ENCODE measurements around the gene RETREG2. TPM values are rescaled to one million over a fixed set of nuclear protein-coding genes. Genes with fewer than 3 reads are reported as not detected.

The RETREG2 gene
- total and polyA plus RNA-seq, 7 donors, result 36.6 to 81.3 (median 43.5) TPM

- TF ChIP-seq EP300 (IDR thresholded peaks at IDR 0.05) (no peak), CTCF (IDR thresholded peaks at IDR 0.05) (peak in 3 of 4 experiments; percentile 39 to 66 (median 53)), POLR2A (IDR thresholded peaks at IDR 0.05) (no peak), POLR2AphosphoS5 (IDR thresholded peaks at IDR 0.05) (peak in 2 of 4 donors; percentile 15 to 57)
- no peaks in the 10 kb centered on the region for H3K9me3 ChIP-seq
- H3K4me3 ChIP-seq, result no peak overlapping the region
- intact Hi-C loops (cut with DNase I), result no loop called here
- DNase-seq, result peak; percentile 90
- no peaks in the 10 kb centered on the region for H3K27me3 ChIP-seq
- peaks cover 0 to 35% (median 22%) of the 10 kb centered on the region in 4 donors for H3K36me3 ChIP-seq
- 45 to 60% methylated on average over 6 of the region's 6 CpGs for WGBS, 2 donors
- peaks cover 0 to 29% (median 28%) of the 10 kb centered on the region in 4 donors for H3K4me1 ChIP-seq
- H3K27ac ChIP-seq, result peak overlapping the region; percentile 62 to 79 (median 70)
Observed at GRCh38 chr2:219171231-219171651, 6.8 kb upstream of the RETREG2 start.

- Histone ChIP-seq H3K4me3 (no peak overlapping the region), H3K27ac (peak overlapping the region; percentile 62 to 79 (median 70)), H3K4me1 (peaks cover 2 to 32% (median 28%) of the 10 kb centered on the region in 4 donors), H3K36me3 (peaks cover 0 to 35% (median 22%) of the 10 kb centered on the region in 4 donors), H3K9me3 (no peaks in the 10 kb centered on the region), H3K27me3 (no peaks in the 10 kb centered on the region)
- TF ChIP-seq POLR2AphosphoS5 (IDR thresholded peaks at IDR 0.05), result no peak
- no peak for TF ChIP-seq POLR2A (IDR thresholded peaks at IDR 0.05)
- TF ChIP-seq CTCF (IDR thresholded peaks at IDR 0.05), result no peak
- TF ChIP-seq EP300 (IDR thresholded peaks at IDR 0.05), result no peak
- no peak for DNase-seq
- intact Hi-C loops (cut with DNase I), result no loop called here
- WGBS, 2 donors, result 87 to 89% methylated on average over 16 of the region's 16 CpGs
Observed at GRCh38 chr2:219172231-219173154, 5.6 kb upstream of the RETREG2 start.

- no peaks in the 10 kb centered on the region for H3K9me3 ChIP-seq
- WGBS, 2 donors, result 90 to 94% methylated on average over 6 of the region's 6 CpGs
- no peak for DNase-seq
- TF ChIP-seq CTCF (IDR thresholded peaks at IDR 0.05) (no peak), POLR2AphosphoS5 (IDR thresholded peaks at IDR 0.05) (no peak), EP300 (IDR thresholded peaks at IDR 0.05) (no peak), POLR2A (IDR thresholded peaks at IDR 0.05) (no peak)
- peaks cover 2 to 33% (median 28%) of the 10 kb centered on the region in 4 donors for H3K4me1 ChIP-seq
- intact Hi-C loops (cut with DNase I), result no loop called here
- H3K36me3 ChIP-seq, result peaks cover 0 to 35% (median 22%) of the 10 kb centered on the region in 4 donors
- no peaks in the 10 kb centered on the region for H3K27me3 ChIP-seq
- no peak overlapping the region for H3K4me3 ChIP-seq
- no peak overlapping the region for H3K27ac ChIP-seq
Observed at GRCh38 chr2:219173176-219173575, 4.9 kb upstream of the RETREG2 start.

- intact Hi-C loops (cut with DNase I), result no loop called here
- TF ChIP-seq EP300 (IDR thresholded peaks at IDR 0.05) (no peak), POLR2A (IDR thresholded peaks at IDR 0.05) (no peak), POLR2AphosphoS5 (IDR thresholded peaks at IDR 0.05) (no peak), CTCF (IDR thresholded peaks at IDR 0.05) (no peak)
- no peaks in the 10 kb centered on the region for H3K27me3 ChIP-seq
- 84 to 94% methylated on average over 3 of the region's 3 CpGs for WGBS, 2 donors
- peaks cover 2 to 40% (median 34%) of the 10 kb centered on the region in 4 donors for H3K4me1 ChIP-seq
- H3K9me3 ChIP-seq, result no peaks in the 10 kb centered on the region
- DNase-seq, result no peak
- peaks cover 0 to 35% (median 22%) of the 10 kb centered on the region in 4 donors for H3K36me3 ChIP-seq
- no peak overlapping the region for H3K27ac ChIP-seq
- H3K4me3 ChIP-seq, result no peak overlapping the region
Observed at GRCh38 chr2:219174146-219174545, 3.9 kb upstream of the RETREG2 start.
